SU-DHL-6 (cell line): Measurements from ENCODE around the gene ZNF469.
"Not testable (repeated sequence)": the region's sequence is repeated elsewhere in the genome, so short reads cannot be mapped to it uniquely, and the experiment has no call there.

Experiments used
- H2AFZ ChIP-seq: fragments of 200-600 bp; sonication (generic); 2 replicates; pipeline ENCODE4 v1.6.1; 2014; ENCODE audit warnings: low read depth, mild to moderate bottlenecking, moderate library complexity, mixed read lengths, antibody characterized with exemption, low read length; ENCODE audit not compliant: severe bottlenecking
- H3F3A ChIP-seq: fragments of 200-600 bp; shearing (Covaris generic); 2 replicates; pipeline ENCODE4 v1.6.0; 2016; ENCODE audit warnings: antibody characterized with exemption, mild to moderate bottlenecking; ENCODE audit not compliant: insufficient read depth
- H3K27ac ChIP-seq: fragments of 200-600 bp; sonication (generic); 2 replicates; pipeline ENCODE4 v1.5.1; 2016; ENCODE audit warnings: low read depth, mild to moderate bottlenecking, low read length, moderate library complexity, mixed read lengths
- H3K27me3 ChIP-seq: fragments of 200-600 bp; sonication (generic), shearing (Covaris generic); 2 replicates; pipeline ENCODE4 v1.6.0; 2014; ENCODE audit warnings: mild to moderate bottlenecking, low read length
- H3K36me3 ChIP-seq: fragments of 200-600 bp; sonication (generic); 2 replicates; pipeline ENCODE4 v1.6.1; 2014; ENCODE audit warnings: mild to moderate bottlenecking, low read length, mixed read lengths
- H3K4me2 ChIP-seq: fragments of 300-600, 200-600 bp; shearing (Covaris generic), sonication (generic); 2 replicates; pipeline ENCODE4 v1.6.0; 2014; ENCODE audit warnings: low read length, low read depth, mild to moderate bottlenecking; ENCODE audit not compliant: poor library complexity, severe bottlenecking
- H3K4me3 ChIP-seq: fragments of 200-600 bp; sonication (generic); 2 replicates; pipeline ENCODE4 v1.5.1; 2014; ENCODE audit warnings: antibody characterized with exemption, low read length, mild to moderate bottlenecking, mixed read lengths; ENCODE audit not compliant: insufficient read depth, poor library complexity, severe bottlenecking
- H3K79me2 ChIP-seq: fragments of 200-600 bp; sonication (generic); 2 replicates; pipeline ENCODE4 v1.6.1; 2014; ENCODE audit warnings: mild to moderate bottlenecking, low read length, moderate library complexity; ENCODE audit not compliant: insufficient read depth
- H3K9ac ChIP-seq: fragments of 200-600 bp; sonication (generic); 2 replicates; pipeline ENCODE4 v1.7.0; 2014; ENCODE audit warnings: mild to moderate bottlenecking, low read length
- H3K9me2 ChIP-seq: fragments of 200-600 bp; sonication (generic); replicated peaks from 2 replicates; pipeline ENCODE4 v1.6.1; 2014; ENCODE audit warnings: low read length; ENCODE audit not compliant: insufficient read depth
- H3K9me3 ChIP-seq: fragments of 200-600 bp; sonication (generic); 2 replicates; pipeline ENCODE4 v1.6.1; 2014; ENCODE audit warnings: low read length, mixed read lengths; ENCODE audit not compliant: insufficient read depth
- H4K20me1 ChIP-seq: fragments of 200-600 bp; sonication (generic); 2 replicates; pipeline ENCODE4 v1.6.1; 2014; ENCODE audit warnings: low read depth, mild to moderate bottlenecking, antibody characterized with exemption, low read length, moderate library complexity, mixed read lengths
- EZH2phosphoT487 ChIP-seq: fragments of 200-600 bp; sonication (generic), shearing (Covaris generic); conservative IDR thresholded peaks from 2 replicates; pipeline ENCODE4 v1.6.1; 2018; ENCODE audit warnings: mild to moderate bottlenecking, antibody characterized with exemption, low read length, moderate library complexity, mixed read lengths
- TF ChIP-seq, protein P1 (sequence below): fragments of 200-600 bp; sonication (generic); IDR thresholded peaks from one replicate; pipeline ENCODE4 v1.5.1; 2017; ENCODE audit warnings: antibody characterized with exemption, mild to moderate bottlenecking, low read length, moderate library complexity; ENCODE audit not compliant: insufficient read depth, poor library complexity, severe bottlenecking

ZNF469 gene

DNA sequence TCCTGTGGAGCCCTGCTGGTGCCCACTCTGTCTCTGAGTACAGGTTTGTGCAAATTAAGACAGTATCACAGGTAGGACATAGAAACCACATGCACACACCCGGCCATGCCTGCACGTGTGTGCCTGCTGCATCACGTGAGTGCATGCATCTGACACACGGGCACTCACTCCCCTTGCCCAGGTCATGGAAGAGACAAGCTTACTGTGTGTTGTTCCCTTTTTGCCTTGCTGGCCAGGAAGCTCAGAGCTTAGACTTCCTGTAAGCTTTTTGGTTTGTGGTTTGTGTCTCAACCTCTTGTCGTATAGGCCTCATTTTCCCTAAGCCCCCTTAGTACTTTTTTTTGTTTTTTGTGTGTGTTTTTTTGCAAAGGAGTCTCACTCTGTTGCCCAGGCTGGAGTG is 25.0 kb downstream of the ZNF469 start:
- H3K9me3 ChIP-seq = no peaks in the 10 kb centered on the region
- H3K9ac ChIP-seq = no peak overlapping the region
- no peaks in the 10 kb centered on the region for H3K27me3 ChIP-seq
- H3K9me2 ChIP-seq = no peaks in the 10 kb centered on the region
- H3K36me3 ChIP-seq = no peaks in the 10 kb centered on the region
- no peak for TF ChIP-seq EZH2phosphoT487
- TF ChIP-seq, protein P1, sequence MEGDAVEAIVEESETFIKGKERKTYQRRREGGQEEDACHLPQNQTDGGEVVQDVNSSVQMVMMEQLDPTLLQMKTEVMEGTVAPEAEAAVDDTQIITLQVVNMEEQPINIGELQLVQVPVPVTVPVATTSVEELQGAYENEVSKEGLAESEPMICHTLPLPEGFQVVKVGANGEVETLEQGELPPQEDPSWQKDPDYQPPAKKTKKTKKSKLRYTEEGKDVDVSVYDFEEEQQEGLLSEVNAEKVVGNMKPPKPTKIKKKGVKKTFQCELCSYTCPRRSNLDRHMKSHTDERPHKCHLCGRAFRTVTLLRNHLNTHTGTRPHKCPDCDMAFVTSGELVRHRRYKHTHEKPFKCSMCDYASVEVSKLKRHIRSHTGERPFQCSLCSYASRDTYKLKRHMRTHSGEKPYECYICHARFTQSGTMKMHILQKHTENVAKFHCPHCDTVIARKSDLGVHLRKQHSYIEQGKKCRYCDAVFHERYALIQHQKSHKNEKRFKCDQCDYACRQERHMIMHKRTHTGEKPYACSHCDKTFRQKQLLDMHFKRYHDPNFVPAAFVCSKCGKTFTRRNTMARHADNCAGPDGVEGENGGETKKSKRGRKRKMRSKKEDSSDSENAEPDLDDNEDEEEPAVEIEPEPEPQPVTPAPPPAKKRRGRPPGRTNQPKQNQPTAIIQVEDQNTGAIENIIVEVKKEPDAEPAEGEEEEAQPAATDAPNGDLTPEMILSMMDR = no peak
- H3K4me3 ChIP-seq = no peak overlapping the region
- no peak overlapping the region for H3K4me2 ChIP-seq
- H3K79me2 ChIP-seq = no peaks in the 10 kb centered on the region
- no peak overlapping the region for H2AFZ ChIP-seq
- H4K20me1 ChIP-seq = no peaks in the 10 kb centered on the region
- H3K27ac ChIP-seq = no peak overlapping the region
- no peaks in the 10 kb centered on the region for H3F3A ChIP-seq

DNA sequence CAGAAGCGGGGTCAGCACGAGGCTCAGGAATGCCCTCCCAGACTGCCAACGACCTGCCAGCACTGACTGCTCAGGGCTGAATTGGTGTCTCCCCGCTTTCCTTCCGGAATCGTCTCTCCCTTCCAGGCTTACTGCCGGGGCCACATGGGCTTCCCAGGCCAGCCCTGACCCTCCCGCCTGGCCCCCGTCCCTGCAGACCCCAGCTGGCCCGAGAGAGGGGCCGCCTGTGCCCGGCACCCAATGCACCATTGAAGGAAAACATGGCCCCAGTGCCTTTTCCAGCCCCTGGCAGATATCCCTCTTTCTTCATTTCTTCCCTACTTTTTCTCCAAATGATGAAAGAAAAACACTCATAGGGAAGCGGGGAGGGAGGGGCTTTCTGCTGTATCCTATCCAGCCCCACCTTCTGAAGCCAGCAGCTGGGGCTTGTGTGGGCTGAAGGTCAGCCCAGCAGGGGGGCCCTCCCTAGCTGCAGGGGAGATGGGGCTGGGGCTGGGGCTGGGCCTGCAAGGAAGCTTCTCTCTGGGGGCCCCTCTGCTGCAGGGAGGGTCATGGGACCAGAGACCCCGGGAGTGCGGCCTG is 25.9 kb downstream of the ZNF469 start:
- Histone ChIP-seq H3K79me2 (no peaks in the 10 kb centered on the region), H3K36me3 (no peaks in the 10 kb centered on the region), H2AFZ (no peak overlapping the region), H4K20me1 (no peaks in the 10 kb centered on the region), H3F3A (no peaks in the 10 kb centered on the region), H3K9me3 (no peaks in the 10 kb centered on the region), H3K4me2 (no peak overlapping the region), H3K27ac (no peak overlapping the region), H3K9ac (no peak overlapping the region), H3K4me3 (no peak overlapping the region), H3K9me2 (no peaks in the 10 kb centered on the region), H3K27me3 (no peaks in the 10 kb centered on the region)
- TF ChIP-seq EZH2phosphoT487 = no peak
- TF ChIP-seq, protein P1 = no peak

DNA sequence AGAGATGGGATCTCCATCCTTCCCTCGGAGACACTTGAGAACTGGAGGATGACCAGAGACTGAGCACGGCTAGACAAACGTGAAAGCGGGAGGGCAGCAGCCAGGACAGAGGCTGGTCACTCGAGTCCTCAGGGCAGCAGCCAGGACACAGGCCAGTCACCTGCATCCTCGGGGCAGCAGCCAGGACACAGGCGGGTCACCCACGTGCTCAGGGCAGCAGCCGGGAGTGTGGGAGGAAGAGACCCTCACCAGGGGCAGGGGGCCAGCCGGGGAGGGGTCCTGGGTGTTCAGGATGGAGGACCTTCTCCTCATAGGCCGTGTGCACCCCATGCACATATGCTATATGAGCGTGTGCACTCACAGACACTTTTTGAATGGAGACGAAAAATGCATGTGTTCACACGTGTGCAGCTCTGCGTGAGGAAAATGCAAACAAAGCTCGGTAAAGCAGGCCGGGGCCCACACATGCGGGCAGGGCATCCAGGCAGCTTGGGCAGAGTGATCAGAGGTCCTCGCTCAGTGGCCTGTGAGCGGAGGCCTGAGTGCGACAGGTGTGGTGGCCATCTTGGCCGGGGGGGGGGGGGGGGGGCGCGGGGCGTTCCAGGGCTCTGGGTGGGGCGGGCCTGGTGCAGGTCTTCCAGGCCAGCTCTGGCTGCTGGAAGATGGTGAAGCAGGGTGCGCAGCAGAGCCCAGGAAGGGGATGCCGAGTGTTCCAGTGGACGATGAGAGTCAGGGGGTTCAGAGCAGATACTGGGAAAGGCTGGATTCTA is 26.7 kb downstream of the ZNF469 start:
- Histone ChIP-seq H3K9ac (no peak overlapping the region), H3K27me3 (no peaks in the 10 kb centered on the region), H4K20me1 (no peaks in the 10 kb centered on the region), H3K9me3 (no peaks in the 10 kb centered on the region), H3K79me2 (no peaks in the 10 kb centered on the region), H3F3A (no peaks in the 10 kb centered on the region), H3K4me3 (no peak overlapping the region), H3K27ac (no peak overlapping the region), H3K9me2 (no peaks in the 10 kb centered on the region), H2AFZ (no peak overlapping the region), H3K36me3 (no peaks in the 10 kb centered on the region), H3K4me2 (no peak overlapping the region)
- no peak for TF ChIP-seq EZH2phosphoT487

DNA sequence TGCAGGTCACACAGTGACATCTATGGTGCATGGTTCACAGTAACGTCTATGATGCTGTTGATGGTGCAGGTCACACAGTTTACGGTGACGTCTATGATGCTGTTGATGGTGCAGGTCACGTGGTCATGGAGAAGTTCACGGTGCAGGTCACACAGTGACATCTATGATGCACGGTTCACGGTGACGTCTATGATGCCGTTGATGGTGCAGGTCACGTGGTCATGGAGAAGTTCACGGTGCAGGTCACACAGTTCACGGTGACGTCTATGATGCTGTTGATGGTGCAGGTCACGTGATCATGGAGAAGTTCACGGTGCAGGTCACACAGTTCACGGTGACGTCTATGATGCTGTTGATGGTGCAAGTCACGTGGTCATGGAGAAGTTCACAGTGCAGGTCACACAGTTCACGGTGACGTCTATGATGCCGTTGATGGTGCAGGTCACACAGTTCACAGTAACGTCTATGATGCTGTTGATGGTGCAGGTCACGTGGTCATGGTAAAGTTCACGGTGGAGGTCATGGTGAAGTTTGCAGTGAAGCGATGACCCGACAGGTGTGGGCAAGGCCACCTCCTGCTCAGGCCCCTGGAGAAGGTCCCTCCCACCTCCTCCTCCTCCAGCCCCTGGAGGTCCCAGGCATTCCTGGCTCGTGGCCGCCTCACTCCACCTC is 27.7 kb downstream of the ZNF469 start:
- H3K9me3 ChIP-seq, H3F3A ChIP-seq, H4K20me1 ChIP-seq, H3K4me2 ChIP-seq, H3K27me3 ChIP-seq, H3K9me2 ChIP-seq, H3K9ac ChIP-seq, H3K36me3 ChIP-seq, H2AFZ ChIP-seq, H3K27ac ChIP-seq, H3K79me2 ChIP-seq, H3K4me3 ChIP-seq: not testable (repeated sequence)
